ENCODE measurements around the gene BEX3. TPM values are rescaled to one million over a fixed set of nuclear protein-coding genes. Genes with fewer than 3 reads are reported as not detected.

The BEX3 gene
- total RNA-seq = 100 to 1,000 TPM; 595 to 651 TPM
- polyA plus RNA-seq (2013, experiment 1 of 2) = 492 TPM
- polyA plus RNA-seq (2013, experiment 2 of 2) = 451 TPM
- long read RNA-seq, experiment 1, transcript BEX3-202 (2 exons, 753 nt) = minor isoform, 36 of 450 reads
- long read RNA-seq, experiment 1, transcript BEX3-201 (3 exons, 921 nt) = major isoform, 281 of 450 reads
- long read RNA-seq, experiment 1, transcript BEX3-204 (3 exons, 913 nt) = minor isoform, 23 of 450 reads
- long read RNA-seq, experiment 1, partial matches to known transcripts = 12 of 450 reads
- long read RNA-seq, experiment 1, other reads (novel, unspliced or antisense) = 98 of 450 reads
- long read RNA-seq, experiment 2, transcript BEX3-201 (3 exons, 921 nt) = major isoform, 398 of 525 reads
- long read RNA-seq, experiment 2, transcript BEX3-204 (3 exons, 913 nt) = minor isoform, 96 of 525 reads
- long read RNA-seq, experiment 2, transcript BEX3-202 (2 exons, 753 nt) = minor isoform, 9 of 525 reads
- long read RNA-seq, experiment 2, partial matches to known transcripts = 6 of 525 reads
- long read RNA-seq, experiment 2, other reads (novel, unspliced or antisense) = 15 of 525 reads
- long read RNA-seq, experiment 3, transcript BEX3-201 (3 exons, 921 nt) = major isoform, 258 of 323 reads
- long read RNA-seq, experiment 3, transcript BEX3-204 (3 exons, 913 nt) = minor isoform, 37 of 323 reads
- long read RNA-seq, experiment 3, partial matches to known transcripts = 18 of 323 reads
- long read RNA-seq, experiment 3, other reads (novel, unspliced or antisense) = 7 of 323 reads
- long read RNA-seq, experiment 4, transcript BEX3-202 (2 exons, 753 nt) = minor isoform, 5 of 415 reads
- long read RNA-seq, experiment 4, transcript BEX3-204 (3 exons, 913 nt) = minor isoform, 140 of 415 reads
- long read RNA-seq, experiment 4, transcript BEX3-201 (3 exons, 921 nt) = major isoform, 228 of 415 reads
- long read RNA-seq, experiment 4, partial matches to known transcripts = 12 of 415 reads
- long read RNA-seq, experiment 4, other reads (novel, unspliced or antisense) = 30 of 415 reads

DNA sequence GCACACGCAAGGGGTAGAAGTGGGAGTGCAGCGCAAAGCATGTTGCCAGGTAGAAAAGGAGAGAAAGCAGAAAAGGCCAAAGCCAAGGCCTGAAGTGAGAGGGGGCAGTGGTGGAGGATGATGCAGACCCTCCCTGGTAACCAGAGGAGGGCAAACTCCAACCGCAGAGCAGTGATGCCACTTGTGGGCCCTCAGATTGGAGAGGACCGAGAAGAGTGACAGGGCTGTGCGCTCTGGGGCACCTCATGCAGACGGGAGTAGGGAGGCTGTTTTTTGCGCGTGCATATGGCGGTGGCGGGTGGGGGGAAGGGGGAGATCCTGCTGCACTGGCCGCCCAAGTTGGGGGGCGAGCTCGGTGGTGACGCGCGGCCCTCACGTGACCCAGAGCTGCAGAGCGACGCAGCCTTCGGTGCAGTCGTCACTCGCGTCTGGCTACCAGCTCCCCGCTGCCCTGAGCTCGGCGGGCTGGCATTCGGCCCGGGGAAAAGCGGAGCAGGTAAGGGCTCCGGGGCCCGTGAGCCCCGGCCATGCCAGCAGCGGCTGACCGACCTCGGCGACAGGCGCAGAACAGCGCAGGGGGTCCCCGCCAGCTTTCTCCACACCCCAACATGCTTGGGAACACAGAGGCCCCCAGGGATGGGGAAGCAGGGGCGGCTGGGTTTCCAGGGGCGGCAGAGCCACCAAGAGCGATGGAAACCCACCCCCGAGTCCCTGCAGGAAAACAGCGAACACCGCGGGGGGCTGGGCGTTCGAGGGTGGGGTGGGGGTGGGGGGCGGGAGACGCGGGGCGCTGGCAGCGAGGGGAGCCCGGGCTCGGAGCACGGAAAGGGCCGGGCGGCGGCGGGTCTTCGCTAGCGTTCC lies at the start of gene BEX3:
Gene BEX3 (plus strand): TSS at position 421 of the 861 bp plus-strand sequence. CDS start 984 bp downstream, outside the sequence.
- 3% methylated on average over 39 of the region's 62 CpGs; no CpG with 5 or more reads in 1 of the 2 experiments for WGBS, 2 experiments (ENCODE audit: insufficient coverage in 1 of 2, insufficient read length in 1 of 2)
- Histone ChIP-seq H3K4me1 (ENCODE audit: control insufficient read depth, insufficient read depth, low read length) (no peaks in the 10 kb centered on the region), H3K27me3 (ENCODE audit: control insufficient read depth, insufficient read depth, low read length, poor library complexity, severe bottlenecking) (no peaks in the 10 kb centered on the region), H3K27ac (ENCODE audit: low read depth, low read length) (peak within 1 kb of the TSS; percentile 80), H3K4me3 (ENCODE audit: low read length) (peak within 1 kb of the TSS; percentile 88), H3K9ac (ENCODE audit: extremely low read depth, low read length, poor library complexity, severe bottlenecking) (peak within 1 kb of the TSS; percentile 83), H3K36me3 (ENCODE audit: control insufficient read depth, insufficient read depth, low read length) (peaks cover 25% of the 10 kb centered on the region), H3K9me3 (ENCODE audit: control insufficient read depth, low read length) (no peaks in the 10 kb centered on the region)
- peaks cover 23% of the 10 kb centered on the region for H3K4me1 Mint-ChIP-seq
- H3K36me3 Mint-ChIP-seq (ENCODE audit: low read depth) = peaks cover 25% of the 10 kb centered on the region
- DNase-seq = peak; percentile 94
- peak within 1 kb of the TSS; percentile 73 for H3K4me3 Mint-ChIP-seq
- peaks cover 13% of the 10 kb centered on the region for H3K9me3 Mint-ChIP-seq
- no peaks in the 10 kb centered on the region for H3K27me3 Mint-ChIP-seq (ENCODE audit: insufficient read depth)
- H3K27ac Mint-ChIP-seq = peak within 1 kb of the TSS; percentile 98
- TF ChIP-seq CTCF (conservative IDR thresholded peaks at IDR 0.05) = peak; percentile 10

GRCh38 chrX:103329991-103330390 lies 46.3 kb upstream of the BEX3 start, which contains the start of gene TCEAL7:
TSS of gene TCEAL7 (plus strand) at chrX:103330239. CDS start at chrX:103331404, 1,165 bp downstream.
- DNase-seq = no peak
- Mint-ChIP-seq H3K9me3 (peaks cover 2% of the 10 kb centered on the region), H3K4me1 (peaks cover 23% of the 10 kb centered on the region), H3K36me3 (ENCODE audit: low read depth) (no peaks in the 10 kb centered on the region), H3K27ac (peak within 1 kb of the TSS; percentile 63), H3K4me3 (peak within 1 kb of the TSS; percentile 53), H3K27me3 (ENCODE audit: insufficient read depth) (peaks cover 6% of the 10 kb centered on the region)
- Histone ChIP-seq H3K27ac (ENCODE audit: low read depth, low read length) (peak within 1 kb of the TSS; percentile 84), H3K27me3 (ENCODE audit: control insufficient read depth, insufficient read depth, low read length, poor library complexity, severe bottlenecking) (no peaks in the 10 kb centered on the region), H3K9me3 (ENCODE audit: control insufficient read depth, low read length) (no peaks in the 10 kb centered on the region), H3K4me3 (ENCODE audit: low read length) (no peak within 1 kb of the TSS), H3K4me1 (ENCODE audit: control insufficient read depth, insufficient read depth, low read length) (no peaks in the 10 kb centered on the region), H3K9ac (ENCODE audit: extremely low read depth, low read length, poor library complexity, severe bottlenecking) (peak within 1 kb of the TSS; percentile 3), H3K36me3 (ENCODE audit: control insufficient read depth, insufficient read depth, low read length) (no peaks in the 10 kb centered on the region)
- WGBS, 2 experiments (ENCODE audit: insufficient coverage in 1 of 2, insufficient read length in 1 of 2) = 58% methylated on average over 11 of the region's 11 CpGs; no CpG with 5 or more reads in 1 of the 2 experiments
- no peak for TF ChIP-seq CTCF (conservative IDR thresholded peaks at IDR 0.05)

All from endodermal cell (in vitro differentiated cells).